Lower lobe of right lung (tissue), 2 donors: ENCODE data around the gene SMAD6. TPM values are rescaled to one million over a fixed set of nuclear protein-coding genes. Genes with fewer than 3 reads are reported as not detected.
A peak's percentile ranks its signal among the peaks of the same experiment; 100 is the strongest.

ENCODE experiments used
- ATAC-seq, 2 donors: fragments of 200-7000 bp; cut with Tn5 transposase; one replicate each; pipeline ENCODE4 v1.9.1; 2020 to 2022; ENCODE audit warnings: mild to moderate bottlenecking in 2 of 2, moderate library complexity in 2 of 2
- DNase-seq: peaks from one replicate; pipeline ENCODE4 v3.0.0-alpha.2; 2020
- H3K27ac ChIP-seq: fragments of 200-600 bp; one replicate; pipeline ENCODE4 v1.8.0; 2022
- H3K27me3 ChIP-seq: fragments of 200-600 bp; one replicate; pipeline ENCODE4 v1.8.0; 2022; ENCODE audit warnings: low read depth
- H3K36me3 ChIP-seq: fragments of 200-600 bp; one replicate; pipeline ENCODE4 v1.8.0; 2022; ENCODE audit warnings: mild to moderate bottlenecking
- H3K4me1 ChIP-seq: fragments of 200-600 bp; one replicate; pipeline ENCODE4 v1.8.0; 2022
- H3K4me3 ChIP-seq: fragments of 200-600 bp; one replicate; pipeline ENCODE4 v1.8.0; 2022; ENCODE audit warnings: mild to moderate bottlenecking
- H3K9me3 ChIP-seq: fragments of 200-600 bp; one replicate; pipeline ENCODE4 v1.8.0; 2022
- CTCF ChIP-seq: fragments of 200-600 bp; IDR thresholded peaks from one replicate; pipeline ENCODE4 v1.8.0; 2022; ENCODE audit warnings: antibody characterized with exemption, mild to moderate bottlenecking
- intact Hi-C: fragments of 100-400 bp; cut with DNase I; formaldehyde crosslinking; loops from one replicate; pipeline ENCODE4 v1.11.0; 2022
- total RNA-seq: library from RNA; stranded (reverse); fragmentation: NEBNext Ultra II Directional; extraction: Animal tissue kit (Norgen Biotek cat#: 25700); gene quantifications from one replicate; pipeline ENCODE4 v1.2.1, GENCODE V29; 2021
- donor health status: DM: no; HTN: yes; CAD: no; lungs with severe emphysema.

The SMAD6 gene
- total RNA-seq, 1 donor from 2014 or later, result 159 TPM

DNA sequence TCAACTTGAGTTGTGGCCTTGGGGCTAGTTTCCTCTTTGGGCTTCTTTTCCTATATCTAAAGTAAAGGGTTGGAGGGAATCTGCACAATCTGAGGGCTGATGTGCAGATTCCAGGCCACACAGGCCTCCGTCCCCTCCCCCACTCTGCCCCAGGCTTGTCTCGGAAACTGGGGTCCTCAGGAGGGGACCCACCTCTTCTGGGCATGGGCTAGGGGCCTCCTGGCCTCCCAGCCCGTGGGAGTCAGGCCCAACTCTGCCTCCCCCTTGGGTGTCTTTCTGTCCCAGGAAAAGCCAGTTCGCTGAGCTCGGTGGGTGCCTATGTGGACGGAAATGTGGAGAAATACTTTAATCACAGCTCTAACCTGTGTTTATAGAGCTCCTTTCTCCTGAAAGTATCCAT lies 4.8 kb downstream of the SMAD6 start:
- TF ChIP-seq CTCF, result no peak
- Histone ChIP-seq H3K4me1 (peaks cover 53% of the 10 kb centered on the region), H3K9me3 (no peaks in the 10 kb centered on the region), H3K27me3 (no peaks in the 10 kb centered on the region), H3K27ac (peak overlapping the region; percentile 87), H3K36me3 (peaks cover 14% of the 10 kb centered on the region), H3K4me3 (peak overlapping the region; percentile 83)
- intact Hi-C loops, result no loop called here
- ATAC-seq, result no peak
- DNase-seq, result no peak

DNA sequence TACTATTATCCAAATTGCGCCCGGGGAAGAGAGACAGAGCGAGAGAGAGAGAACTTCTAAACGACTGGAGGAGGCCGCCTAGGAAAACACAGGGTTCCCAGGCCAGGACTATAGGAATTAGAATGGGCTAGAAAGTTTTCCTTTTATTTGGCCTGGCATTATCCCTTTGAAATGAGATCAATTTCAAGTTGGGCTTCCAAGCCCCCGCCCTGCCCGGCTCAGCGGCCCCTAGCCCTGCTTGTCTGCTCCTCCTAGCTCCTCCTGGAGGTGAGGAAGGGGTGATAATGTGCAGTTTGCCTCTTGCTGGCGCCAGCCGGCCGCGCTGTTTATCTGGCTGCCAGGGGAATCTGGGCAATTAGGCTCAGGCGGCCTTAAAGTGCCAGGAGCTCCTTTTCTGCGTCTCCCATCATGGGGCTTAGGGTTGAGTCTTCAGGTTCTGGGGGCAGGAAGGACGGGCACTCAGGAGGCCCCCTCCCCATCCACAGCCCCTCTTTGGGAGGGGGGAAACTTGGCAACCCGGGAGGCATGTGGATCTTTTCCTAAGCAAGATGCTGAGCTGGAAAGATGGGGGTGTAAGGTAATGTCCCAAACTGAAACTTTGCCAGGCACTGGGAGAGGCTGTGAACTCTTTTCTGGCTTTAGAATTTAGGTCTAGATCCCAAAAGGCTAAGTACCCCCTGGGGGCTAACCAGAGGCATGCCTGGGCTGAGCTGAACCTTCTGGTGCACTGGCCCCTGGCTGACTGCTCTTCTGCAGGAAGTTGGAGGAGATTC lies 5.5 kb downstream of the SMAD6 start:
- peaks cover 53% of the 10 kb centered on the region for H3K4me1 ChIP-seq
- ATAC-seq (peak in 1 of 2 donors; percentile 18), DNase-seq (no peak)
- peaks cover 17% of the 10 kb centered on the region for H3K36me3 ChIP-seq
- TF ChIP-seq CTCF, result peak; percentile 11
- intact Hi-C loops, result no loop called here
- H3K27ac ChIP-seq, result peak overlapping the region; percentile 87
- no peaks in the 10 kb centered on the region for H3K27me3 ChIP-seq
- peak overlapping the region; percentile 83 for H3K4me3 ChIP-seq
- no peaks in the 10 kb centered on the region for H3K9me3 ChIP-seq

GRCh38 chr15:66708389-66708788 lies 6.4 kb downstream of the SMAD6 start:
- intact Hi-C loops, result no loop called here
- DNase-seq (no peak), ATAC-seq (no peak)
- TF ChIP-seq CTCF, result no peak
- Histone ChIP-seq H3K4me1 (peaks cover 57% of the 10 kb centered on the region), H3K9me3 (no peaks in the 10 kb centered on the region), H3K36me3 (peaks cover 22% of the 10 kb centered on the region), H3K27me3 (no peaks in the 10 kb centered on the region), H3K27ac (peak overlapping the region; percentile 87), H3K4me3 (peak overlapping the region; percentile 83)

- Histone ChIP-seq H3K36me3 (peaks cover 22% of the 10 kb centered on the region), H3K27ac (no peak overlapping the region), H3K4me1 (peaks cover 63% of the 10 kb centered on the region), H3K27me3 (no peaks in the 10 kb centered on the region), H3K9me3 (no peaks in the 10 kb centered on the region), H3K4me3 (peak overlapping the region; percentile 83)
- no peak for DNase-seq
- intact Hi-C loops, result no loop called here
- ATAC-seq, result no peak
- TF ChIP-seq CTCF, result no peak
These were observed 7.8 kb downstream of the SMAD6 start for GRCh38 chr15:66709884-66710283.

- ATAC-seq, result no peak
- H3K9me3 ChIP-seq, result no peaks in the 10 kb centered on the region
- intact Hi-C loops, result no loop called here
- peak overlapping the region; percentile 83 for H3K4me3 ChIP-seq
- H3K27ac ChIP-seq, result no peak overlapping the region
- H3K27me3 ChIP-seq, result no peaks in the 10 kb centered on the region
- H3K36me3 ChIP-seq, result peaks cover 21% of the 10 kb centered on the region
- H3K4me1 ChIP-seq, result peaks cover 65% of the 10 kb centered on the region
- DNase-seq, result no peak
- no peak for TF ChIP-seq CTCF
These were observed 9.2 kb downstream of the SMAD6 start for GRCh38 chr15:66711260-66711659.
